GM13977 (cell line): Measurements from ENCODE around the gene TMEM63C.

ENCODE experiments used
- DNase-seq: peaks from one replicate; pipeline ENCODE4 v3.0.0; 2012; ENCODE audit warnings: low spot score
- CTCF ChIP-seq: IDR thresholded peaks from 2 replicates; pipeline ENCODE4 v1.5.1; 2012; ENCODE audit warnings: mild to moderate bottlenecking, control low read depth; ENCODE audit not compliant: insufficient read depth; ENCODE audit errors: extremely low read depth, missing control alignments
- in situ Hi-C: fragments of 300-500 bp; cut with MboI; formaldehyde crosslinking; loops from one replicate; pipeline ENCODE4 v1.12.0; 2022; ENCODE audit warnings: low sequenced_read_pairs, low pct_unique_long_range_greater_than_20kb, mixed read lengths, inconsistent platforms; ENCODE audit not compliant: unreplicated experiment

The TMEM63C gene

DNA sequence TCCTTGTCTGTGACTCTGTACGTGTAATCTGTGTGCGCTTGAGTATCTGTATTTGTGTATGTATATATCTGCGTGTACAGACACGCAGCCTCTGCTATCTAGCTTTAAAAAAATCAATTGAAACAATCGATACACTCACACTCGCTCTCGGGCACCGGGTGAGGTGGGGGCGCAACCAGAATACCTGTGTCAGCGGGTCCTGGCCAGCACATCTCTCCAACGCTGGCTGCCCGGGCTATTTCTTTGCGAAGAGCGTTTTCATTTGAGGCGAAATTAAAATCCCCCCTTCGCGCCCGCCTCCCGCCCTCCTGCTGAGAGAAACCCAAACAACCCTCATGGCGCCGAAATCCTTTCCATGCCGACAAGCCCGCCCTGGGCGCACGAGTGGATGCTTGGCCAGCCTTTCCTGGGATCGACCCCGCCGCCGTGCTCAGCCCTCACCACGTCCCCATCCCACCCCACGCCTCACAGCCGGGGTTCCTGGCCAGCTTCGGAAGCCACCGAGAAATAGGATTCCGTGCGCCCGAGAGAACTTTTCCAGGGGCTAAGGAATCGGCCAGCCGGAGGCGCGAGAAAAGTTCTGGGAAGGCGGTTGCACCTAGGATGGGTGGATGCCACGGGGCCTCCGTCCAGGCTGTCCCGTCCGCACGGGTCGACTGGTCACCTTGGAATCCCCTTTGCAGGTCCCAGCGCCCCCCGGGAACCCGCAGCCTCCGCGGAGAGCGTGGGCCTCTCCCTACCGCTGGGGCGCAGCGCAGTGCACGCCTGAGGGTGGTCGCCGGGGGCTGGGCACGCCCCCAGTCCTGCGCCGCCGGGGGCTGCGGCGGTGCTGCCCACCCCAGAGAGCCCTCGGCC lies 41.0 kb upstream of the TMEM63C start:
- in situ Hi-C loops, result loop anchor here (25.0 kb wide), 1 partner anchor 397 kb away; no protein-coding TSS in a partner anchor
- DNase-seq, result no peak
- no peak for TF ChIP-seq CTCF

DNA sequence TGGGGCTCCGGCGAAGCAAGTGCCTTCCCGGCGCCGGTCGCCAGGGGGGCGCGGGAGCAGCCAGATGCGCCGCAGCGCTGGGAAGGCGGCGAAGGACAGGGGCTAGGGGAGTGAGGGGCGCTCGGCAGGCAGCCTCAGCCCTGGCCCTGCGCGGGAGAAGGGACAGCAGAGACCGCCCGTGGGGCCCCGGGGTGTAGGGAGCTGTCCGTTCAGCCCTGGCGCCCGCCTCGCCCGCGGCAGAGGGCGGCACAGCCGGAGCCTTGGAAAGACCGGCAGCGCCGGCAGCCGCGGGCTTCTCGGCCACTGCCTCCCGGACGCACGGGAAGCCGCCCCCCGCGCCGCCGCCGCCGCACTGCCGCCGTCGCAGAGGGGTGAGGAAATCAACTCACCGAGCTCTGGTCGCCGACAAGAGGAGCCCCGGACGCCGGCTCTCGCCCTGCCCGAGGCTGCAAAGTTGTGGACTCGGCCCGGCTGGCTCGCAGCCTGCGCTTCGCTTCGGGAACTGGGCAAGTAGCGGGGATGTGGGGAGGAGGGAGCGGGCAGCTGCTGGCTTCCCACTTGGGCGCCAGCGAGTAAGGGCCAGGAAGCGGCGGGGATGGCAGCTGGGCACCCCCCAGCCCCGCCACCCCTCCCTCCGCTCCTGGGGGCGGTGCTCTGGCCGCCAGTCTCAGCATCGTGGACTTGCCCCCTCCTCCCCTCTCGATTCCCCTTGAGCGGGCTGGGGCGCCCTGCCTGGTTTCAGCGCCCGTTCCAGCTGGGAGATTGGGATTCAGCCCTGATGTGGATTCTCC lies 40.2 kb upstream of the TMEM63C start, which contains the start of gene ZDHHC22:
ZDHHC22 (minus strand) TSS at position 578 of the 791 bp plus-strand sequence. CDS start 2,053 bp downstream, outside the sequence.
- TF ChIP-seq CTCF, result peak; percentile 13
- in situ Hi-C loops, result loop anchor here (25.0 kb wide), 1 partner anchor 396 kb away; no protein-coding TSS in a partner anchor
- DNase-seq, result peak; percentile 69

DNA sequence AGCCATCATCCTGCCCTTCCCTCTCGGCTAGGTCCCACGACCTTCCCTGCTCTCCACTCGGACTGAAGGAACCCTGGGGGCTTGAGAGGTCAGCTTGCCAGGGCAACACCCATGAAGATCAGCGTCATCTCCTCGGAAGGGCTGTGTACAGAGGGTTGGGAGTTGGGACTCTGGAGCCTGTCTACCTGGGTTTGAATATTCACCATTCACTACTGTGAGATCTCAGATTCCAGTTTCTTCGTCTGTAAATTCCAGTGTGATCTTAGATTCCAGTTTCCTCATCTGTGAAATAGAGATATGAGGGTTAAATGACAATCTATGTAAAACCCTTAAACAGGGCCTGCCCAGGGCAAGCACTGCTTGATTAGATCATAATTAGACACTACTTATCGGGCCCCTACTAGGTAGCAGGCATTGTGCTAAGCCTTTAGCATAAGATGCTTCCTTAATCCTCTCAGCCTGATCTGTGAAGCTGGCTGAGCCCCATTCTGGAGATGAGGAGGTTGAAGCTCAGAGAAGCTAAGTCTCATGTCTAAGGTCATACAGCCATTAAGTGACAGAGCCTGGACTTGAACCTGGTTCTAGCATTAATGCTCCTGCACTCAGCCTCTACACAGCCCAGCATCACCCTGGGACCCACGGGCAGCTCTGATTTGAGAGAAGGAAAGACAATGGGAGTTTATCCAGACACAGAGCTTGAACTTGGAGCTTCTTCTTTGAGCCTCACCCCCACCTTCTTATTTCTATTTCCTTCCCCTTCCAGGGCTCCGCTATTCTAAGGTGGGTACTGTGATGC lies 39.4 kb upstream of the TMEM63C start:
- no peak for TF ChIP-seq CTCF
- DNase-seq, result no peak
- in situ Hi-C loops, result loop anchor here (25.0 kb wide), 1 partner anchor 395 kb away; no protein-coding TSS in a partner anchor

GRCh38 chr14:77143071-77143470 lies 38.5 kb upstream of the TMEM63C start:
- DNase-seq, result no peak
- TF ChIP-seq CTCF, result no peak
- in situ Hi-C loops, result loop anchor here (25.0 kb wide), 1 partner anchor 394 kb away; no protein-coding TSS in a partner anchor

DNA sequence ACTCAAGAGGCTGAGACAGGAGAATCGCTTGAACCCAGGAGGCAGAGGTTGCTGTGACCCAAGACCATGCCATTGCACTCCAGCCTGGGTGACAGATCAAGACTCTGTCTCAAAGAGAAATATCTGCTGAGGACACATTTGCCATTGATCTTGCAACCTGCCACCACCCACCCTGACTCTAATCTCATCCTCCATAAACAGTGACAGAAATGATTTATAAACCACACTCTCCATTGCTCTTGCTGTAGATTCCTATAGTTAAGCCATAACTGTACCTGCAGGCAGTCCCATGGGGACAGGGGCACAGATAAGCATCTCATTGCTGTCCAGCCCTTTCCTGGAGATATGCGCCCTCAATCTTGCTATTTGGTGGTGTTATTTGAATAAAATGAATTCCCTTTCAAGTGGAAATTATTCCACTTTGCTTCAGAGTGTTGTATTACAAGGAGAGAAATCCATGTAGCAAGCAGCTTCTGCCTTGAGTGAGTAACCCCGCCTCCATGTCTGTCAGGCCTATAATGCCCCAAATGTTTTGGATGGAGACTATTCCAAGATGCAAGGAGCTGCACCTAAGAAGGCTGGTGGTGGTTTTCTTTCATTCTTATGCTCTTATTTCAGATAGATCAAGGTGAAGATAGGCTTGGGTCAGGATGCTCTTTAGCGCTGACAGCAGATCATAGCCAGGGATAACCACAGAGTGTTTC lies 37.0 kb upstream of the TMEM63C start:
- in situ Hi-C loops, result loop anchor here (25.0 kb wide), 1 partner anchor 393 kb away; no protein-coding TSS in a partner anchor
- TF ChIP-seq CTCF, result no peak
- no peak for DNase-seq
